Dendritic cell treated with granulocyte-macrophage colony-stimulating factor and Interleukin-4, amounts not matched to agents 40 ng/mL and 50 ng/mL, for 4 days (primary cell): ENCODE results near the gene ZDHHC8.

Source experiments
- H3K27ac Mint-ChIP-seq: one replicate; pipeline ENCODE4 v1.8.0; 2022; ENCODE audit warnings: mild to moderate bottlenecking, mixed read lengths
- H3K27me3 Mint-ChIP-seq: one replicate; pipeline ENCODE4 v1.8.0; 2022; ENCODE audit warnings: mild to moderate bottlenecking, mixed read lengths
- H3K36me3 Mint-ChIP-seq: one replicate; pipeline ENCODE4 v1.8.0; 2022; ENCODE audit warnings: low read depth, mixed read lengths
- H3K4me1 Mint-ChIP-seq: one replicate; pipeline ENCODE4 v1.8.0; 2022; ENCODE audit warnings: low read depth, mixed read lengths
- H3K4me3 Mint-ChIP-seq: one replicate; pipeline ENCODE4 v1.8.0; 2022; ENCODE audit warnings: mild to moderate bottlenecking, moderate library complexity, mixed read lengths
- H3K9me3 Mint-ChIP-seq: one replicate; pipeline ENCODE4 v1.8.0; 2022; ENCODE audit warnings: mixed read lengths
- intact Hi-C: fragments of 100-400 bp; cut with micrococcal nuclease; formaldehyde crosslinking; loops from one replicate; pipeline ENCODE4 v1.15.0; 2022

Gene ZDHHC8

GRCh38 chr22:20137113-20137512 lies 5.5 kb downstream of the ZDHHC8 start:
- intact Hi-C loops, result no loop called here
- no peak overlapping the region for H3K4me3 Mint-ChIP-seq
- H3K36me3 Mint-ChIP-seq, result peaks cover 33% of the 10 kb centered on the region
- no peak overlapping the region for H3K27ac Mint-ChIP-seq
- no peaks in the 10 kb centered on the region for H3K9me3 Mint-ChIP-seq
- H3K4me1 Mint-ChIP-seq, result peaks cover 50% of the 10 kb centered on the region
- no peaks in the 10 kb centered on the region for H3K27me3 Mint-ChIP-seq

- intact Hi-C loops, result no loop called here
- Mint-ChIP-seq H3K9me3 (no peaks in the 10 kb centered on the region), H3K36me3 (peaks cover 40% of the 10 kb centered on the region), H3K4me3 (no peak overlapping the region), H3K27me3 (no peaks in the 10 kb centered on the region), H3K27ac (no peak overlapping the region), H3K4me1 (peaks cover 44% of the 10 kb centered on the region)
Measured at GRCh38 chr22:20137671-20138416, 6.2 kb downstream of the ZDHHC8 start.

GRCh38 chr22:20138417-20138738 lies 6.8 kb downstream of the ZDHHC8 start:
- intact Hi-C loops, result no loop called here
- Mint-ChIP-seq H3K4me3 (no peak overlapping the region), H3K27ac (no peak overlapping the region), H3K4me1 (peaks cover 38% of the 10 kb centered on the region), H3K27me3 (no peaks in the 10 kb centered on the region), H3K36me3 (peaks cover 45% of the 10 kb centered on the region), H3K9me3 (no peaks in the 10 kb centered on the region)

DNA sequence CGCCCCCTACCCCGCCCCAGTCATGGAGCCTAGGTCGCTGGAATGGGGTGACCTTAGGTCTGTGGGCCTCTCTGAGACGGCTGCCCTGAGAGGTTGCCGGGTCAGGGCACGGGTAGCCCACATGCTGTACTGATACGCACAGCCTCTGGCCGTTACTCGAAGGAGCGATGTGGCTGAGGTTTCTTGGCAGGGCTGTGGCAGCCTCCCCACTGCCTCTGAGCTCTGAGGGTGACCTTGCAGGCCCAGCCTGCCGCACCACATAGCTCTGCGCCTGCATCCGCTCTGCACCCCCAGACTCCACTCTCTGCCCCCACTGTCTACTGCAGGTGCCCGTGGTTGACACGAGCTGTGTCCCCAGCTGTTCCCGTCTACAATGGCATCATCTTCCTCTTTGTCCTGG lies 7.3 kb downstream of the ZDHHC8 start:
- H3K36me3 Mint-ChIP-seq, result peaks cover 50% of the 10 kb centered on the region
- H3K9me3 Mint-ChIP-seq, result no peaks in the 10 kb centered on the region
- H3K4me1 Mint-ChIP-seq, result peaks cover 33% of the 10 kb centered on the region
- intact Hi-C loops, result no loop called here
- H3K27me3 Mint-ChIP-seq, result no peaks in the 10 kb centered on the region
- no peak overlapping the region for H3K4me3 Mint-ChIP-seq
- no peak overlapping the region for H3K27ac Mint-ChIP-seq

- H3K36me3 Mint-ChIP-seq, result peaks cover 57% of the 10 kb centered on the region
- H3K9me3 Mint-ChIP-seq, result no peaks in the 10 kb centered on the region
- no peak overlapping the region for H3K4me3 Mint-ChIP-seq
- no peaks in the 10 kb centered on the region for H3K27me3 Mint-ChIP-seq
- no peak overlapping the region for H3K27ac Mint-ChIP-seq
- H3K4me1 Mint-ChIP-seq, result peaks cover 26% of the 10 kb centered on the region
- intact Hi-C loops, result no loop called here
Measured at GRCh38 chr22:20139391-20140106, 7.9 kb downstream of the ZDHHC8 start.

- intact Hi-C loops, result no loop called here
- Mint-ChIP-seq H3K27ac (no peak overlapping the region), H3K4me3 (no peak overlapping the region), H3K36me3 (peaks cover 62% of the 10 kb centered on the region), H3K9me3 (no peaks in the 10 kb centered on the region), H3K27me3 (no peaks in the 10 kb centered on the region), H3K4me1 (peaks cover 25% of the 10 kb centered on the region)
Measured at GRCh38 chr22:20140107-20140445, 8.5 kb downstream of the ZDHHC8 start.

GRCh38 chr22:20140521-20140964 lies 8.9 kb downstream of the ZDHHC8 start:
- intact Hi-C loops, result no loop called here
- peaks cover 67% of the 10 kb centered on the region for H3K36me3 Mint-ChIP-seq
- H3K4me1 Mint-ChIP-seq, result peaks cover 25% of the 10 kb centered on the region
- H3K27ac Mint-ChIP-seq, result no peak overlapping the region
- H3K4me3 Mint-ChIP-seq, result no peak overlapping the region
- H3K27me3 Mint-ChIP-seq, result no peaks in the 10 kb centered on the region
- H3K9me3 Mint-ChIP-seq, result no peaks in the 10 kb centered on the region

GRCh38 chr22:20141186-20142077 lies 9.8 kb downstream of the ZDHHC8 start:
- Mint-ChIP-seq H3K4me3 (no peak overlapping the region), H3K27me3 (no peaks in the 10 kb centered on the region), H3K4me1 (peaks cover 21% of the 10 kb centered on the region), H3K36me3 (peaks cover 71% of the 10 kb centered on the region), H3K9me3 (no peaks in the 10 kb centered on the region), H3K27ac (no peak overlapping the region)
- intact Hi-C loops, result no loop called here

GRCh38 chr22:20142711-20143621 lies 11.4 kb downstream of the ZDHHC8 start:
- intact Hi-C loops, result no loop called here
- H3K9me3 Mint-ChIP-seq, result no peaks in the 10 kb centered on the region
- no peak overlapping the region for H3K27ac Mint-ChIP-seq
- H3K27me3 Mint-ChIP-seq, result no peaks in the 10 kb centered on the region
- H3K4me3 Mint-ChIP-seq, result no peak overlapping the region
- peaks cover 6% of the 10 kb centered on the region for H3K4me1 Mint-ChIP-seq
- H3K36me3 Mint-ChIP-seq, result peaks cover 71% of the 10 kb centered on the region

- intact Hi-C loops, result no loop called here
- Mint-ChIP-seq H3K27ac (no peak overlapping the region), H3K27me3 (no peaks in the 10 kb centered on the region), H3K4me3 (no peak overlapping the region), H3K9me3 (no peaks in the 10 kb centered on the region), H3K36me3 (peaks cover 69% of the 10 kb centered on the region), H3K4me1 (no peaks in the 10 kb centered on the region)
Measured at GRCh38 chr22:20143883-20144665, 12.5 kb downstream of the ZDHHC8 start.

GRCh38 chr22:20145206-20145831 lies 13.7 kb downstream of the ZDHHC8 start:
- intact Hi-C loops, result no loop called here
- Mint-ChIP-seq H3K4me3 (no peak overlapping the region), H3K9me3 (no peaks in the 10 kb centered on the region), H3K27ac (no peak overlapping the region), H3K4me1 (no peaks in the 10 kb centered on the region), H3K36me3 (peaks cover 57% of the 10 kb centered on the region), H3K27me3 (no peaks in the 10 kb centered on the region)

GRCh38 chr22:20145832-20146223 lies 14.2 kb downstream of the ZDHHC8 start:
- Mint-ChIP-seq H3K4me3 (no peak overlapping the region), H3K36me3 (peaks cover 52% of the 10 kb centered on the region), H3K4me1 (no peaks in the 10 kb centered on the region), H3K27ac (no peak overlapping the region), H3K9me3 (no peaks in the 10 kb centered on the region), H3K27me3 (no peaks in the 10 kb centered on the region)
- intact Hi-C loops, result no loop called here
